Activated CD4-positive, alpha-beta T cell treated with anti-CD3 and anti-CD28 coated beads, Interleukin-10, Interleukin-2, amounts not matched to agents 100 ng/mL and 50 ng/mL, durations not matched to agents 16 hours and 8 hours (primary cell): ENCODE results near the gene TSC22D1.
A peak's percentile ranks its signal among the peaks of the same experiment; 100 is the strongest.
"Not testable (repeated sequence)": the region's sequence is repeated elsewhere in the genome, so short reads cannot be mapped to it uniquely, and the experiment has no call there.

Source experiments
- DNase-seq: peaks from one replicate; pipeline ENCODE4 v3.0.0-alpha.2; 2020

Gene TSC22D1

GRCh38 chr13:44498502-44498901 lies 77.6 kb downstream of the TSC22D1 start:
- no peak for DNase-seq

- no peak for DNase-seq
These were observed 78.3 kb downstream of the TSC22D1 start for GRCh38 chr13:44497801-44498200.

GRCh38 chr13:44493213-44493812 lies 82.8 kb downstream of the TSC22D1 start:
- DNase-seq = no peak

- no peak for DNase-seq
These were observed 86.4 kb downstream of the TSC22D1 start for GRCh38 chr13:44489751-44490150.

GRCh38 chr13:44487989-44488388 lies 88.1 kb downstream of the TSC22D1 start:
- no peak for DNase-seq

GRCh38 chr13:44484562-44485138 lies 91.5 kb downstream of the TSC22D1 start:
- DNase-seq = no peak

GRCh38 chr13:44474122-44474910 lies 101.8 kb downstream of the TSC22D1 start:
- no peak for DNase-seq

GRCh38 chr13:44471686-44472085 lies 104.4 kb downstream of the TSC22D1 start:
- no peak for DNase-seq

- peak; percentile 8 for DNase-seq
These were observed 105.2 kb downstream of the TSC22D1 start for GRCh38 chr13:44470638-44471562.

- DNase-seq = no peak
These were observed 107.3 kb downstream of the TSC22D1 start for GRCh38 chr13:44468874-44469273.

GRCh38 chr13:44465318-44465717 lies 110.8 kb downstream of the TSC22D1 start:
- no peak for DNase-seq

GRCh38 chr13:44464471-44464870 lies 111.7 kb downstream of the TSC22D1 start:
- no peak for DNase-seq

GRCh38 chr13:44463759-44464158 lies 112.4 kb downstream of the TSC22D1 start:
- DNase-seq = no peak

- no peak for DNase-seq
These were observed 116.5 kb downstream of the TSC22D1 start for GRCh38 chr13:44459674-44460073.

GRCh38 chr13:44458313-44458975 lies 117.7 kb downstream of the TSC22D1 start:
- DNase-seq = no peak

- DNase-seq = not testable (repeated sequence)
These were observed 119.9 kb downstream of the TSC22D1 start for GRCh38 chr13:44456212-44456611.

- DNase-seq = no peak
These were observed 120.4 kb downstream of the TSC22D1 start for GRCh38 chr13:44455769-44456168.

GRCh38 chr13:44453881-44454280 lies 122.2 kb downstream of the TSC22D1 start:
- no peak for DNase-seq

- DNase-seq = no peak
These were observed 123.1 kb downstream of the TSC22D1 start for GRCh38 chr13:44453069-44453468.

GRCh38 chr13:44452418-44452817 lies 123.7 kb downstream of the TSC22D1 start:
- no peak for DNase-seq

- DNase-seq = no peak
These were observed 124.5 kb downstream of the TSC22D1 start for GRCh38 chr13:44451651-44452050.

GRCh38 chr13:44451126-44451525 lies 125.0 kb downstream of the TSC22D1 start:
- no peak for DNase-seq
